Esophagus muscularis mucosa (tissue), 4 donors: ENCODE results near the gene HSPB8.

Experiments
- CTCF ChIP-seq, 3 experiments: fragments of 200-600 bp in 2 of 3; fragments of 450-650 bp in 1 of 3; sonication (generic) in 2 of 3; IDR thresholded peaks; one replicate each; pipeline ENCODE4 v1.5.1; 2017 to 2019; ENCODE audit warnings: antibody characterized with exemption in 3 of 3, mild to moderate bottlenecking in 2 of 3, moderate library complexity in 1 of 3
- EP300 ChIP-seq: sonication (generic); formaldehyde crosslinking; IDR thresholded peaks from one replicate; pipeline ENCODE4 v1.6.1; 2017; ENCODE audit warnings: antibody characterized with exemption
- POLR2A ChIP-seq: fragments of 450-650 bp; IDR thresholded peaks from one replicate; pipeline ENCODE4 v1.6.1; 2017; ENCODE audit warnings: antibody characterized with exemption, moderate library complexity, mild to moderate bottlenecking, low read depth

DNA sequence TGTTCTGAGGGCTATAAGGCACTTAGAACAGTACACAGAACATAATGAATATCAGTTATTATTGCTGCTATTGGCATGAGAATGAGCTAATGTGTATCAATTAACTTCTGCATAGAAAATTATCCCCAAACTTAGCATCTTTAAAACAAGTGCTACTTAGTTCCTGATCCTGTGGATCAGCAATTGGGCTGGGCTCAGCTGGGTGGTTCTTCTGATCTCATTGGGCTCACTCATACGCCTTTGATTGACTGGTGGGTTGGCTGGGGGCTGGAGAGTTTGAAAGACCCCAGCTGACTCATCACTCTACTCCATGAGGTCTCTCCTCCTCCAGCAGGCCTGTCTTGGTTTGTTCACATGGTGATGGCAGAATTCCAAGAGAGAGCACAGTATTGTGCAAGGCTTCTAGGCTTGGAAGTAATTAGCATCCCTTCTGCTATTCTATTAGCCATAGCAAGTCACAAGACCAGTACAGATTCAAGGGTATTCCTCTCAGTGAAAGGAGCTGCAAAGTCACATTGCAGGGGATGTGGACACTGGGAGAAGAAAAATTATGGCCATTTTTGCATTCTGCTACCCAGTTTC is 27.2 kb upstream of the HSPB8 start:
- TF ChIP-seq POLR2A (no peak), CTCF (IDR thresholded peaks at IDR 0.05) (no peak), EP300 (no peak)
